Testis (tissue), 3 donors: ENCODE measurements around the gene SPSB4. TPM values are rescaled to one million over a fixed set of nuclear protein-coding genes. Genes with fewer than 3 reads are reported as not detected.

Experiments
- DNase-seq: peaks from one replicate; pipeline ENCODE4 v3.0.0-alpha.2; 2019
- H3K27ac ChIP-seq, 2 donors: fragments of 200-600 bp; sonication (generic); one replicate each; pipeline ENCODE4 v1.5.1; 2019
- H3K27me3 ChIP-seq: fragments of 200-600 bp; sonication (generic); one replicate; pipeline ENCODE4 v1.5.1; 2019
- H3K36me3 ChIP-seq: fragments of 200-600 bp; sonication (generic); one replicate; pipeline ENCODE4 v1.5.1; 2017; ENCODE audit warnings: low read depth; ENCODE audit errors: missing control alignments
- H3K4me1 ChIP-seq: fragments of 200-600 bp; sonication (generic); one replicate; pipeline ENCODE4 v1.5.1; 2019
- H3K4me3 ChIP-seq, 2 donors: fragments of 200-600 bp; sonication (generic); one replicate each; pipeline ENCODE4 v1.5.1; 2017 to 2019
- H3K9me3 ChIP-seq: fragments of 200-600 bp; sonication (generic); one replicate; pipeline ENCODE4 v1.5.1; 2017
- CTCF ChIP-seq, 3 experiments: fragments of 450-650 bp in 2 of 3; fragments of 200-600 bp in 1 of 3; sonication (generic) in 1 of 3; IDR thresholded peaks; one replicate each; pipeline ENCODE4 v1.5.1; 2016 to 2019; ENCODE audit warnings: antibody characterized with exemption in 3 of 3, mild to moderate bottlenecking in 2 of 3, moderate library complexity in 1 of 3
- POLR2A ChIP-seq: fragments of 450-650 bp; IDR thresholded peaks from one replicate; pipeline ENCODE4 v1.6.1; 2017; ENCODE audit warnings: antibody characterized with exemption, mild to moderate bottlenecking, moderate library complexity
- WGBS, 2 donors: methylation state at CpG; one replicate each; pipeline ENCODE4 v1.1.5; 2018; 5-methylcytosine and 5-hydroxymethylcytosine counted together
- intact Hi-C: fragments of 100-400 bp; cut with DNase I; formaldehyde crosslinking; loops from one replicate; pipeline ENCODE4 v1.15.1; 2023; ENCODE audit warnings: low total_unique reads
- polyA plus RNA-seq: library from polyadenylated mRNA; stranded (reverse); fragments of 350-450 nt; fragmentation: Illumina TruSeq; extraction: RNeasy Lipid Tissue Mini Kit (QIAGEN cat#74804); gene quantifications from one replicate; pipeline ENCODE4 v1.2.3, GENCODE V29; 2014; ENCODE audit warnings: low read depth, low replicate concordance; ENCODE audit not compliant: insufficient read depth
- total RNA-seq, 2 donors: library from RNA; depleted of rRNA; stranded (reverse); fragments of >200 nt; gene quantifications; one replicate each; pipeline ENCODE4 v1.2.3, GENCODE V29; 2016

Gene SPSB4
- total and polyA plus RNA-seq, 3 donors from 2014 or later, result 7.4 to 34.5 (median 10.8) TPM

GRCh38 chr3:141044695-141045641 is 6.2 kb upstream of the SPSB4 start:
- no peaks in the 10 kb centered on the region for H3K27me3 ChIP-seq
- H3K4me3 ChIP-seq, result no peak overlapping the region
- TF ChIP-seq POLR2A (no peak), CTCF (IDR thresholded peaks at IDR 0.05) (no peak)
- no peak overlapping the region for H3K27ac ChIP-seq
- no peaks in the 10 kb centered on the region for H3K36me3 ChIP-seq
- WGBS, 2 donors, result 81 to 88% methylated on average over 4 of the region's 4 CpGs
- no peaks in the 10 kb centered on the region for H3K9me3 ChIP-seq
- H3K4me1 ChIP-seq, result no peaks in the 10 kb centered on the region
- no peak for DNase-seq
- intact Hi-C loops, result no loop called here

GRCh38 chr3:141045849-141046248 is 5.3 kb upstream of the SPSB4 start:
- WGBS, 2 donors, result 88 to 96% methylated on average over 1 of the region's 1 CpG
- DNase-seq, result no peak
- Histone ChIP-seq H3K4me1 (peaks cover 3% of the 10 kb centered on the region), H3K4me3 (no peak overlapping the region), H3K27me3 (no peaks in the 10 kb centered on the region), H3K36me3 (no peaks in the 10 kb centered on the region), H3K9me3 (no peaks in the 10 kb centered on the region), H3K27ac (no peak overlapping the region)
- intact Hi-C loops, result no loop called here
- TF ChIP-seq CTCF (IDR thresholded peaks at IDR 0.05) (no peak), POLR2A (no peak)

GRCh38 chr3:141047168-141047567 is 4.0 kb upstream of the SPSB4 start:
- no peak for DNase-seq
- intact Hi-C loops, result no loop called here
- Histone ChIP-seq H3K27ac (no peak overlapping the region), H3K4me1 (peaks cover 4% of the 10 kb centered on the region), H3K4me3 (no peak overlapping the region), H3K27me3 (no peaks in the 10 kb centered on the region), H3K9me3 (no peaks in the 10 kb centered on the region), H3K36me3 (no peaks in the 10 kb centered on the region)
- WGBS, 2 donors, result 77 to 93% methylated on average over 1 of the region's 1 CpG
- TF ChIP-seq CTCF (IDR thresholded peaks at IDR 0.05) (no peak), POLR2A (no peak)

- peaks cover 8% of the 10 kb centered on the region for H3K4me1 ChIP-seq
- TF ChIP-seq CTCF (IDR thresholded peaks at IDR 0.05), result no peak
- no peaks in the 10 kb centered on the region for H3K27me3 ChIP-seq
- H3K4me3 ChIP-seq, result no peak overlapping the region
- H3K27ac ChIP-seq, result no peak overlapping the region
- 38 to 44% methylated on average over 2 of the region's 2 CpGs for WGBS, 2 donors
- intact Hi-C loops, result no loop called here
- no peak for DNase-seq
- H3K9me3 ChIP-seq, result no peaks in the 10 kb centered on the region
- no peaks in the 10 kb centered on the region for H3K36me3 ChIP-seq
Observed at GRCh38 chr3:141049681-141050080, 1.5 kb upstream of the SPSB4 start.
